Left hindlimb (tissue), 1 donor: ENCODE measurements around the gene ITPRID2.
"Not testable (repeated sequence)": the region's sequence is repeated elsewhere in the genome, so short reads cannot be mapped to it uniquely, and the experiment has no call there.

Source experiments
- DNase-seq: peaks from one replicate; pipeline ENCODE4 v3.0.0-alpha.2; 2018

ITPRID2 gene

DNA sequence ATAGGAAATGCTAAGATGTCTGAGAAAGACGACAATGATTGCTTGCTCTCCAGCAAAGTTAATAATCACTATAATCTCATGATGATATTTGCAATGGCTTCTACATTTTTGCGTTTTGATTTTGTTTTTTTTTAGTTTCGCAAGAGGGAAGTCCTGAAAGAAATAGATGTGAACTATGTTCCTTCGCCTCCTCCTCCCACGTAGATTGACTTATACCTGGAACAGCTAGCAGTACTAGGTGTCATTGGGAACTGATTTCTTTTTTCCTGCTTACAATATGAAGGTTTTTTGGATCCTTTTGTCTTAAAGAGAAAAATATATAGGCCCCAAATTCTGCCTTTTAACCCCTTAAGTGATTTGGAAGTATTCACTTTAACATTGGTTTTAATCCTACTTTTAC, 26.7 kb downstream of the ITPRID2 start:
- no peak for DNase-seq

DNA sequence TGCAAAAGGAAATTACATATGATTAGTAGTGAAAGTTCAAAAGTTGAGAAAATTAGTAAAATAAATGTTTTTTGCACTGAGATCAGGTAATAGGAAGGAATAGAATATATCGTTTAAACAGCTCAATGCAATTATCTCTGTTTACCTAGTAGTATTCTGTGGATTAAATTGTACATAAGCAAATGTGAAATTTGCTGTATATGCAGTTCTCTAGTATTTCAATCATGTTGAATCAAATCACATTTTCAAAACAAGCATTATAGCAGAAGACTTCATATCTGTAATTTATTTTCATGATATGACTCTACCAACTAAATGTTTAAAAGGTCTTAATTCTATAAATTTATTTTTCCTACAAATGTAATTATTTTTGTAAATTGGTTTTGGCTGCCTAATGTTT, 31.6 kb downstream of the ITPRID2 start:
- no peak for DNase-seq

DNA sequence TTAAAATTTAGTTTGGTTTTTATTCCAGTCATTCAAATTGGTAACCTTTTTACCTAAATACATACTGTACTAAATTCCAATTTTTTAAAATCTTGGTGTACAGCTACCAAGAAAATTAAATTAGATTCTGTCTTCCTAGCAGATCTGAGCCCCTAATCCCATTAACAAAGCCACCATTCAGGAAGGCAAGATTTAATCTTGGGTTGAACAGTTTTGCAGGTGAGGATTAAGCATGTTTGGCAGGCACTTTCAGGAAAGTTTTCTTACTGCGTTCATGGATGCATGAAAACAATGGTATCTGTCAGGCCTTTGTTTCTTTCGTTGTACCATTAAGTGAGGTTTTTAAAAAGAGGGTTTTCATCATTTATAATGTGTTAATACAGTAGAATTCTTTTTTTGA, 32.8 kb downstream of the ITPRID2 start:
- DNase-seq, result no peak

DNA sequence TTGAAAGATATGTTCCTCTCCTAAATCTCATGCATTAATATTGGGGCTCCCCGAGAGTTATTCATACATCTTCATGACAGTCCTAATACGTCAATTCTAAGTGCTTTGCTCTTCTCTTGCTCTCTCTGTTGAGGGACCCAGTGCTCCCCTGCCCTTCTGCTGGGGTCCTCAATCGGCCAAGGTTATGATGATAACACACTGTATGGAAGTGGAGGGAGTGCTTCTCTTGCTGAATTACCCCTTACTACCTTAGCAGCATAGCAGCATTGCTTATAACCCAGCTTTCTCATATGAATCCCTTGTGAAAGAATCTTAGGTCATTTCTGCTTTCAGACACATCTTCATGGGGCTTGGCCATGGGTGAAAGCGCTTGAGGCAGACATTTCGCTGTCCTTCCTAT, 43.2 kb downstream of the ITPRID2 start:
- DNase-seq, result no peak

DNA sequence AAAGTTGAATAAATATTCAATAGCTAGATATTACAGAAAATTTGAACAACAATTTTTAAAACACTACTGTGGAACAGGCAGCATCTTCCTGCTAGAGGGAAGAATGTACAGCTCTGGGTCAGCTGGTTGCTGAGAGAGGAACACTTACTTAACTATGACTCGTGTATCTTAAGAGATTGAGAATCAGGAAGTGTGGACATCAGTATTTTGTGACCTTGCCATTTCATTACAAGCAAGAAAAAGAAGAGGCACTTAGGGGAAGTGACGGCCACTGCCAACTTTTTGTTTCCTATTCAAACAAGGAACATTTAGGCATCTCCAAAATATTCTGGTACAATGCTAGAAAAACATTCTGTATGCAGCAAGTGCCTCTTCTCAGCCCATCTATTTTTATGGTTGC, 45.9 kb downstream of the ITPRID2 start:
- no peak for DNase-seq

DNA sequence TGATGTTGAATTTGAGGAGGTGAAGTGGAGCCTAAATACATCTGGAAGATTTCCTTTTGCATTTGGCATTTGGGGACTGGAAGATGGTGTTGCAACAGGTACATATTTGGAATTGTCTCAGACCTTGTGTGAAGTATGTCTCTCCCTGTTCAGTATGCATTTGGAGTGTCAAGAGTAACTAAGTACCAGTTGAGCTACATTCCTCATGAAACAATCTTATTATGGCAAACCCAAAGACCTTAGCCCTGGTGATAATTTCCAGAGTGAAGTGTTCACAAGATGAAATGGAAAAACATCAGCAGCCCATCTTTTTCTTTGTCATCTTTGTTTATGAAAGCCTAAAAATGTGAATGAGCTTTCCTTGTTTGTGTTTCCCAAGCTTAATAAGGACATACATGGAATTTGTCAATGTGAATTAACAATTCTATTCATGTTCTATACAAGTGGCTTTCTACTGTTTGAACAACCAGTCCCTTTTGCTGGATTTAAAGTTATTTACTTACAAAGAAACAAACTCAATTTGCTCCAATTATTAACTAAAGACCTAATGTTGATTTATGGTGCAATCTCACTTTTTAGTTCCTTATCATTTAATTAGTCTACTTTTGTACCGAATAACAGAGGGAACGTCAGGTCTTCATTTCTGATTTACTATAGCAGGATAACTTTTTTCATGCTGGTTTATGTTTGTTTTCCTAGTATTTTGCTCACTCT, 52.0 kb downstream of the ITPRID2 start:
- no peak for DNase-seq

DNA sequence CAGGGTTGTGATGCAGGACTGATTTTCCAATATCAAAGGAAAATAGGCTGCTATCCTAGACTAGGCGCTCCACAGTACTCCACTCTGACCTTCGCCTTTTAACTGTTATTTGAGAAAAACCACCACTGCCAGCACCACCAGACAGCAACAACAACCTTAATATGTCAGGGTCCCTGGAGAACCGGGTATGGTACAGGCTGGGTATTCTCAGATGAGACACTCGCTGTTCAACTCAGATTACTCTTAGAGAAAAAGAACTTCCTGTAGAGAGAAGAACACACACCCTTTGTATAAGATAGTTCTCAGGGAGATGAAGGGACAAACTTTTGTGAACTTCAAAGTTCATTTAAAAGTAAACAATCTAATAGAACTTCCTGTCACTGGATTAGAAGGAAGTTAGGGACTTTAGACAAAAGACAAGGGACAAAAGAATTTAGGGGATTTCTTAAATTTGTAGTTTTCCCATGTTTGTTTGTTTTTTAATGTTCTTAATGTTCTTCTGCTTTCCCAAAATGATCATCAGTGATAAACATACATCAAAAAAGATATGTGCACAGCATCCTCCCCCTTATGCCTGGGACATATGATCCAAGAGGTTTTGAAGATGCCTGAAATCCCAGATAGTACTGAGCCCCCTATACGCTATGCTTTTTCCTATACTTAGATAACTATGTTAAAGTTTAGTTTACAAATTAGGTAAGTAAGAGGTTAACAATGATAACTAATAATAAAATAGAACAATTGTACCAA, 52.8 kb downstream of the ITPRID2 start:
- no peak for DNase-seq

DNA sequence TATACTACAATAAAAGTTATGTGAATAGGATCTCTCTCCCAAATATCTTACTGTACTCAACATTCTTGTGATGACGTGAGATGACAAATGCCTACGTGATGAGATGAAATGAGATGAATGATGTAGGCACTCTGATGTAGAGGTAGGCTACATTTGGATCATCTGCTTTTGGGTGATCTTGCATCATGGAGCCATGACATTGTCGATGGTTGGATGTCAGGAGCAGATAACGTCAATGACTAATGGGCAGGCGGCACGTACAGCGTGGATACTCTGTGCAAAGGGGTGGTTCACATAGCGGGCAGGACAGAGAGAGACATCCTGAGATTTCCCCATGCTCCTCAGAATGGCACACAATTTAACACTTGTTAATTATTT, 53.4 kb downstream of the ITPRID2 start:
- no peak for DNase-seq

DNA sequence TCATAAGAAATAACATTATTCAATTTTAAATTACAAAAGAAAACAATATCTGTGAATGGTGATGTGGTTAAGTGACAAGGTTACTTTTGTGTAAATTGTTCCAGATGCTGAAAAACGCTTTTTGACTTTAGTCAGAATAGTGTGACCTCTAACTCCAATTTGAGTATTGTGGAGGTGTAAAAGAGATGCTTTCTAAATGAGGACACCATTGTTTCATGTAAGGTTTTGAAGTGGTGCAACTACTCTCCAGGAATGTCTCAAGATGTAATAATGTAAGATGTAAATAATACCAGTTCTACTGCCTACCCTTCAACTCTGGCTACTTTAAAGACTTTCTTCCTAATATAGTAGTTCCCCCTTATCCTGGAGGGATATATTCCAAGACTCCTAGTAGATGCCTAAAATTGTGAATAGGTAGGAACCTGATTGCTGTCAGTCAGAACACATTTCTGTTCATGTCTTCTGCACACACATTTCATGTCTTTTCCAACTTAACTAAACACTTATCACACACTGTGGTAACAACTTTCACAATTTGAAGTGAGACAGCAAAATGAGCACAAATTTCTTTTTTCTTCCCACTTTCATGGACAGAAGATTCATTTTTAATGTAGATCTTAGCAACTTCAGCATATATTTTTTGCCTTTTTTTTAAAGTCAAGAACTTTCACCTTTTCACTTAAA, 55.1 kb downstream of the ITPRID2 start:
- DNase-seq, result no peak

DNA sequence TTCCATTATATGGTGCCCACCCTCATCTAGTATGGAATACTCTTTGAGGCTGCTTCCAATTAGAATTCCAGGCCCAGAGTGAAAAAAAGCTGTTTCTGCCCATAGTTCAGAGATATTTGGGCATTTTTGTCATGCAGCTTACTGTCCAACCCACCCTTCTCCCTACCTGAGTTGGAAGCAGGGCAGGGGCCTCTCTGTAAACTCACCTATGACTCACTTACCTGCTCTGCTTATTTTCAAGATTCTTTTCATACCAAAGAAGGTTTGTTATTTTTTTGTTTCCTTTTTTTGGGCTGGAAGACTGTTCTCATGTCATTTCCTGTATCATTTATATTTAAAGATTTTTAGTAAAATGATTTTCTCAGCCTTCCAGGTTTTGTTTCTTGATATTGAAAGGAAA, 55.7 kb downstream of the ITPRID2 start:
- no peak for DNase-seq

DNA sequence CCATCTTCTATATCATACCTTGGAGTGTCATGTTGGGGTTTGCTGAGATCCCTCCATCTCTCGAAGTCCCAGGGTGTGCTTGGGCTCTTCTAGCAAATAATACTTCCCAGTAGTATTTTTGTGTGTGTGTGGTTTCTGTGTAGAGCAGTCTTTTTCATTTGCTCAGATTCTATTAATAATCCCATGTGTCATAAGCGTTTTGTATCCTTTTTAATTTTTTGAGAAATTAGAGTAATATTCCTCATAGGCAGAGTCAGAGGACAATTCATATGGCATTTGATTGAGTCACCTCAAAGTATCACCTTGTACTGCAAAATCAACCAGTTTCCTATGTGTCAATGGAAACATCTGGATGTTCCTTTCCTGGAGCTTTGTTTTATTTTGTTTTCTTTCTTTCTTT, 56.7 kb downstream of the ITPRID2 start:
- DNase-seq, result no peak

DNA sequence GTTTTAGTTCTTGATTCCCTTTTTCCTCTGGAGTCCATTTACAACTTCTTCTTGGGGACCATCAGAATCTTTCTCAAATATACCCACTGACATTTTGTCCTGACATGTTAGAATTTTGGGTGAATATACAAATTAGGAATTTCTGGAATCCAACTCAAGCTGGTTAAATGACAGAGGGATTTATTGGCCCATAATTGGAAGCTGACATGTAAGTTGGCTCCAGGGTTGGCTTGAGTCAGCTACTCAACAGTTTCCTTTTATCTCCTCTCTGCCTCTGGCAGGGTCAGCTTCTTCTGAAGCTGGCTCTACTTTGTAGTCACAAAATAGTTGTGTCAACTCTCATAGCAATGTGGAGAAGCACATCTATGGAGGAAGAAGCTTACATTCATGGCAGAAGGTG, 57.5 kb downstream of the ITPRID2 start:
- DNase-seq, result no peak

DNA sequence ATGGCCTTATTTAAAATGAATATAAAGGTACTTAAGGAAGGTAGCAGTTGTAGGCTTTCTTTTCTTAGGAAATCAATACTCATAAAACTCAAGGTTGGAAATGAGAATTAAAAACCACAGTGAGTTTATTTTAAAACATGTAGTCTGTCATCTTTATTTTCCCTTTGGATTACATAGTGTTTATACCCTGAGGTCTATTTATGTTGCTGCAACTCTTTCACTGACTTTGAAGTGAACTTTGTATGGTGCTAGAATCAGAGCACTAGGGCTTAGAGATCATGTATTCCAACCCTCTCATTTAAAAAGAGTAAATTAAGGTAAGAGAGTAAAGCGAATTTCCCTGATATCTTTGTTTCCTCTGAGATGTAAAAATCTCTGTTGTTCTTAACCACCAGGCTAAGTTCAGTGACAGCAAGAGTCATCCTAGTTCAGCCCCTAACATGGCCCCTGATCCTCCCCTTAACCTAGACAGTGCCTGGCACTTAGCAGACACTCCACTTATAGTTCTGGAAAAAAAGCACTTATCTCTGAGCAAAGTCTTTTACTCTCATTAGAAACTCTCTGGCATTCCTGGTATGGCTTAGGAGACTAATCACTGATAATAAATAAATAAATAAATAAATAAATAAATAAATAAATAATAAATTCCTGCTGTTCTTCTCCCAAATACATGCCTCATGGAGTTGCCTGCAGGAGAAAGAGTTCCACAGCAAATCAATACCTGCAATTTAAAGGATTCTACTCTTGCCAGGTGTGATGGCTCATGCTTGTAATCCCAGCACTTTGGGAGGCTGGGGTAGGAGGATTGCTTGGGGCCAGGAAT, 61.1 kb downstream of the ITPRID2 start:
- no peak for DNase-seq

DNA sequence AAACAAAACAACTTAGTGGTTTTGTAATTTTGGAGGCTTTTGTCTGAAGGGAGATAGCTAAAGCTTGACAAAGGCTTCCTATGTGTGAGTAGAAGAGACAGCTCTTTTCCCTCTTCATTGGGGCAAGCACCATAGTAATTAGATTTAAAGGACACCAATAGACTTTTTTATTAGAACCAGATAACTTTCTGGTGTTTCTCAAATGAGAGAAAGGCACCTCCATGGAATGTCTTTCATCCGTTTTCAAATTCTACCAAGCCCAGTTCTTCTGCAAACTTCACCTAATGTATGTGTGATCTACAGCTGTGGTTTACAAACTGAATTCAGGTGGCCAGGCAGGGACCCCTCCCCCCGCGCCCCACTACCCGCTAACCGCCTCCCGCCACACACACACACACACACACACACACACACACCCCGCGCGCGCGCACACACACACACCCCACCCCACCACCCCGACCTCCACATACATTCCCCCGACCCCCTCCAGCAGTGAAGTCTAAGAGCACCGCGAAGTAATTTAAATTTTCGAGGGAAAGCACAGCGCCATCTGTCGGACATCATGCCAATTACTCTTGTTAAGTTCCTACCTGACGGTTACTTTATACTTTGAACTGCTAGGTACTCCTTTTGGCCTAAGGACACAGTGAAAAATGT, 62.5 kb downstream of the ITPRID2 start:
- DNase-seq, result peak; percentile 52

DNA sequence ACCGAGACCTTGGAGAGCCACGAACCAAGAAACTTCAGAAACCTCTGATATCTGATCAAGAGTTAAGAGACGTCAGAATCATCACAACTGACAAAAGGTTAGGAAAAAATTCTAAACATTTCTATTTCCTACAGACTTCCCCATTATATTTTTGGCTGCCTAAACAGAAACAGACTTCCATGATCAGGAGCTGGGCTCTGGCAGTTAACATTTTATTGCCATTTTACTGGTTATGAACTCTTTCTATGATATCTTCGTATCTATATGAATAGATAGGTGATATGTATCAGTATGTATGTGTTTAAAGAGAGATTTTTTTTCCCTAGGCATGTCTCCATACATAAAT, 63.0 kb downstream of the ITPRID2 start:
- no peak for DNase-seq

DNA sequence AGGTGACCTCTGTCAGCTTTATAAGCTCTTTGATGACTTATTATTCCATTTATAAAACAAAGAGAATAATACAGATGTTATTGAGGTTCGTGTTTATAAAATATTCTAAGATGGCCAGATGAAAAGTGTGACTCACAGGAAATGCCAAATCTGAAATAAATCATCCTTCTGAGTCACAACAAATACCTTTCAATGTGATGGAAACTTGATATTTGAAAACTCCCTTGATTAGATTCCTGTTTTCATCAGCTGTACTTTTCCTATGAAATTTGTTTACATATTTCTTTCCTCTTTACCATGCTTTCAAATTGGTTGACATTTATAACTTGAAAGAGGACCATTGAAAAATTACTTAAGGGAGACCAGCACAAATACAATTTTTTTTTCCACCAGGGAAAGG, 63.5 kb downstream of the ITPRID2 start:
- no peak for DNase-seq

DNA sequence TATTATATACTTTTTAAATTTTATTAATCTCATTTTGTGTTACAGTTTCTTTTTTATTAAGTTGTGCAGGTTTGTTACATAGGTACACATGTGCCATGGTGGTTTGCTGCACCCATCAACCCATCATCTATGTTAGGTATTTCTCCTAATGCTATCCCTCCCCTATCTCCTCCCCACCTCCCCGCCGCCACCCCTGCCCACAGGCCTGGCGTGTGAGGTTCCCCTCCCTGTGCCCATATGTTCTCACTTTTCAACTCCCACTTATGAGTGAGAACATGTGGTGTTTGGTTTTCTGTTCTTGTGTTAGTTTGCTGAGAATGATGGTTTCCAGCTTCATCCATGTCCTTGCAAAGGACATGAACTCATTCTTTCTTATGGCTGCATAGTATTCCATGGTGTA, 64.3 kb downstream of the ITPRID2 start:
- DNase-seq, result not testable (repeated sequence)

DNA sequence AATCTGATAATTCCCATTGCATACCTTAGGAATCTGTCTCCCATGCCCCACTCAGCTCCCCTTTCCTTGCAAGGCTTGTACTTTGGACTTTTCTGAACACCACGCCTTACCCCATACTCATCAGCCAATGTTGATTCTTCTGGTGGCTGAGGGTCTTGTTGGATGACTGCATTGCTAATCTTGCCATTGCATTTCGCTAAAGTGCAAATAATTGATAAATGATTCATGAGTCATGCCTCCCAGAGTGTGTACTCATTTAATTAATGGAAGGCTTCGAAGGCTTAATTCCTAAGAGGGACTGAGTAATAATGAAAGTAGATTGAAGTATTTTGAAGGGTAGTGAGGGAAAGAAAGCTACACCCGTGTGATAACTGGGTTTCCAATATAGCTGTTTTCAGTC, 66.1 kb downstream of the ITPRID2 start:
- DNase-seq, result no peak

DNA sequence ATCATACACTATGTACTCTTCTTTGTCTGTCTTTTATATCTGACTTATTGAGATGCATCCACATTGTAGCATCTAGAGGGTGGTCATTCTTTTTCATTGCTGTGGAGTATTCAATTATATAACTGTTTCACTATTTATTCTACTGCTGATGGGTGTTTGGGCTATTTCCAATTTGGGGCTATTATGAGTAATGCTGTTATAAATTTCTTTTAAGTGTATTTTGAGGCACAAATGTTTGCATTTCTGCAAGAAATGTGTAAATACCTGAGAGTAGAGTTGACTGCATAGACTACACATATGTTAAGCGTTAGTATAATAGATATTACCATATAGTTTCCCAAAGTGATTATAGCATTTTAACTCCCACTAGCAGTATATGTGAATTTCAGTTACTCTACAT, 67.2 kb downstream of the ITPRID2 start:
- DNase-seq, result no peak

DNA sequence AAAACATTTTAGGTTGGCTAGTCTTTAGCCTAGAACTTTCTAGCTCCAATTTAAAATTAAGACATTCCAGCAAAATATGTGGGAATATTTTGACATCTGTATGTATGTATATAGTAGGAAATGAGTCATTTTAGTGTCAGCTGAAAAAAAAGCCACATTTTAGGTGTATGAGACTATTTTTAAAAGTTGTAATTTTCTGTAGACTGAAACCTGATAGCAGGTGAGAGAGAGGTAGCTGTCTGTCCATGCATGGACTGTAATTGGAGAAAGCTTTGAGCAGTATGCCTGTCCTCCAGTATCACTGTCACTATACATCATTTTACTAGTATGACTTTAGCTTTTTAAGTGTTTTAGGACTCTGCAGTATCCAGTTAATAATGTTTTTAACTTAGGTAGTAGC, 68.0 kb downstream of the ITPRID2 start:
- no peak for DNase-seq

DNA sequence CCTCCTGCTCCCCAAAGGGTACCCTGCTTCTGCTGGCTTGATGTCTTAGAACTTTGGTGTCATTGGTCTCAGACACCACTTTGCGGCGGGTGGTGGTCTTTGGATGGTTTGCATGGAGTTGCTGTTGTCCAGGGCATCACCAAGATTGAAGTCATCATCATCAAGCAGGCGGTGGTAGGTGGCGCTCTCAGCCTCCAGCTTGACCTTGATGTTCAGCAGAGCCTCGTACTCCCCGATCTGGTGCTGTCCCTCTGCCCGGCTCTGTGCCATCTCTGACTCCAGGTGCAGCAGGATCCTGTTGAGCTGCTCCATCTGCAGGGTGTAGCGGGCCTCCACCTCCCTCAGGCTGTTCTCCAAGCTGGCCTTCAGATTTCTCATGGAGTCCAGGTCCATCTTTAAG, 69.6 kb downstream of the ITPRID2 start:
- not testable (repeated sequence) for DNase-seq

DNA sequence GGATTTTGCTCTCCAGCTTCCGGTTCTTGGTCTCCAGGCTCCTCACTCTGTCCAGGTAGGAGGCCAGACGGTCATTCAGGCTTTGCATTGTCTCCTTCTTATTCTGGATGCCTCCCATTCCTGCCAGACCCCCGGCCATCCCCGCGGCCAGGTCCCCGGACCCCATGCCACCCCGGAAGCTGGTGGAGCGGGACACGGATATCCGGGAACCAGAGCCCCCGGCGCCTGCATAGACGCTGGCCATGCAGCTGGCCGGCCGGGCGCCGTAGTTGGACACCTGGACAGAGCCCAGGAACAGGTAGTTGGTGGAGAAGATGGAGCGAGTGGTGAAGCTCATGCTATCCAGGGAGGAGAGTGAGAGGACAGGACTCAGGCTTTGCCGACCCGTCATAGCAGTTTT, 70.6 kb downstream of the ITPRID2 start:
- DNase-seq, result no peak
